Right lobe of liver (tissue), 4 donors: ENCODE results near the gene KIAA1549.

ENCODE experiments used
- POLR2A ChIP-seq: fragments of 450-650 bp; IDR thresholded peaks from one replicate; pipeline ENCODE4 v1.6.1; 2017; ENCODE audit warnings: antibody characterized with exemption, mild to moderate bottlenecking
- TF ChIP-seq, protein P1 (sequence below), 4 donors: fragments of 200-600 bp in 3 of 4; fragments of 450-650 bp in 1 of 4; IDR thresholded peaks; one replicate each; pipeline versions ENCODE4 v1.5.1 to v1.8.0; 2016 to 2022; ENCODE audit warnings: antibody characterized with exemption in 4 of 4, mild to moderate bottlenecking in 2 of 4
- donor health status: DM: no; HTN: no; CAD: no.
- donor health status: DM: no; HTN: no; CAD: no.
- donor health status: DM: no; HTN: yes; CAD: no.

GRCh38 chr7:138882249-138882648 lies 98.9 kb downstream of the KIAA1549 start:
- TF ChIP-seq, protein P1, sequence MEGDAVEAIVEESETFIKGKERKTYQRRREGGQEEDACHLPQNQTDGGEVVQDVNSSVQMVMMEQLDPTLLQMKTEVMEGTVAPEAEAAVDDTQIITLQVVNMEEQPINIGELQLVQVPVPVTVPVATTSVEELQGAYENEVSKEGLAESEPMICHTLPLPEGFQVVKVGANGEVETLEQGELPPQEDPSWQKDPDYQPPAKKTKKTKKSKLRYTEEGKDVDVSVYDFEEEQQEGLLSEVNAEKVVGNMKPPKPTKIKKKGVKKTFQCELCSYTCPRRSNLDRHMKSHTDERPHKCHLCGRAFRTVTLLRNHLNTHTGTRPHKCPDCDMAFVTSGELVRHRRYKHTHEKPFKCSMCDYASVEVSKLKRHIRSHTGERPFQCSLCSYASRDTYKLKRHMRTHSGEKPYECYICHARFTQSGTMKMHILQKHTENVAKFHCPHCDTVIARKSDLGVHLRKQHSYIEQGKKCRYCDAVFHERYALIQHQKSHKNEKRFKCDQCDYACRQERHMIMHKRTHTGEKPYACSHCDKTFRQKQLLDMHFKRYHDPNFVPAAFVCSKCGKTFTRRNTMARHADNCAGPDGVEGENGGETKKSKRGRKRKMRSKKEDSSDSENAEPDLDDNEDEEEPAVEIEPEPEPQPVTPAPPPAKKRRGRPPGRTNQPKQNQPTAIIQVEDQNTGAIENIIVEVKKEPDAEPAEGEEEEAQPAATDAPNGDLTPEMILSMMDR (IDR thresholded peaks at IDR 0.05): no peak
- TF ChIP-seq POLR2A: no peak
